Erythroblast (primary cell): ENCODE data around the gene IQSEC1.

Experiments
- GATA1 ChIP-seq: IDR thresholded peaks from 2 replicates; pipeline ENCODE4 v1.6.1; 2011; ENCODE audit warnings: low read depth, mild to moderate bottlenecking, control low read depth, low read length, moderate library complexity
- POLR2A ChIP-seq: IDR thresholded peaks from 2 replicates; pipeline ENCODE4 v1.6.1; 2011; ENCODE audit warnings: mild to moderate bottlenecking, low read length

DNA sequence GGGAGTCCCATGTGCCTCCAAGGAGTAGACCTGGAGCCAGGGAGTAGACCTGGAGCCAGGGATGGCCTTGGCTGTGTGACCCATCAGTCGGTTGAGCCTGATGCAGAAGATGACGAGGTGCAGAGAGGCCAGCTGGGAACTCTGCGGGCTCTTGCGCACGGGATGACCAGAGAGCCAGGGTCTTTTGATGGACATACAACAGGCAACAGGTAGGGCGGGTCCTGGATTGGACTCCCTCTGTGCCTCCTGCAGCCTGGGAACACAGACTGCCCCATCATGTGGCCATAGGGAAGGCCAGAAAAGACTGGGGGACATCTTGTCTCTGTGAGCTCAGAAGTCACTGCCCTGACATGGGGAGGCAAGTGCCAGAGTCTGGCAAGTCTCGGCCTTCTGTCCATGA is 164.4 kb downstream of the IQSEC1 start:
- TF ChIP-seq POLR2A (no peak), GATA1 (no peak)
